Renal pelvis (tissue), 3 donors: ENCODE results near the gene CD274. TPM values are rescaled to one million over a fixed set of nuclear protein-coding genes. Genes with fewer than 3 reads are reported as not detected.

Experiments used
- polyA plus RNA-seq, 3 donors: library from polyadenylated mRNA; unstranded; fragments of 120-200 nt; gene quantifications; one replicate each; pipeline ENCODE4 v1.2.1, GENCODE V29; 2013; ENCODE audit not compliant: insufficient read length in 3 of 3

Gene CD274
- polyA plus RNA-seq, 3 donors = 0.73 to 1.3 (median 0.93) TPM

Other genes with a start within 250 kb of the CD274 start
- gene INSL4, start 219.1 kb upstream of the CD274 start, polyA plus RNA-seq = not detected
- 1 to 10 TPM; 1.8 to 2.7 (median 2.5) TPM for gene RLN2, start 145.8 kb upstream of the CD274 start, polyA plus RNA-seq
- gene RLN1, start 110.7 kb upstream of the CD274 start, polyA plus RNA-seq = under 1 TPM; 0.37 to 0.65 (median 0.65) TPM
- gene PLGRKT, start 12.6 kb upstream of the CD274 start, polyA plus RNA-seq = 10 to 100 TPM; 31.4 to 40.4 (median 36.0) TPM
- gene PDCD1LG2, start 60.0 kb downstream of the CD274 start, polyA plus RNA-seq = under 1 TPM; 0.07 to 0.12 (median 0.09) TPM
- 10 to 100 TPM; 27.5 to 35.5 (median 30.6) TPM for gene RIC1, start 178.6 kb downstream of the CD274 start, polyA plus RNA-seq